Esophagus muscularis mucosa (tissue), 4 donors: ENCODE results near the gene LCORL. TPM values are rescaled to one million over a fixed set of nuclear protein-coding genes. Genes with fewer than 3 reads are reported as not detected.

Experiments
- DNase-seq: peaks from one replicate; pipeline ENCODE4 v3.0.0-alpha.2; 2017; ENCODE audit errors: extremely low spot score
- H3K27ac ChIP-seq, 4 donors: fragments of 200-600 bp; sonication (generic); replicated peaks in 1 of 4; 1 replicate in 3 of 4; 2 replicates in 1 of 4; pipeline ENCODE4 v1.5.1; 2016 to 2019; ENCODE audit warnings: mild to moderate bottlenecking in 1 of 4
- H3K27me3 ChIP-seq, 4 donors: fragments of 200-600 bp; sonication (generic); one replicate each; pipeline versions ENCODE4 v1.5.1 to v1.6.0; 2016 to 2019
- H3K36me3 ChIP-seq, 4 donors: fragments of 200-600 bp; sonication (generic); one replicate each; pipeline ENCODE4 v1.5.1; 2016 to 2019
- H3K4me1 ChIP-seq, 4 donors: fragments of 200-600 bp; sonication (generic); one replicate each; pipeline ENCODE4 v1.5.1; 2016 to 2019
- H3K4me3 ChIP-seq, 4 donors: fragments of 200-600 bp; sonication (generic); 1 replicate in 2 of 4; 2 replicates in 2 of 4; pipeline ENCODE4 v1.5.1; 2016 to 2019; ENCODE audit warnings: mild to moderate bottlenecking in 4 of 4, moderate library complexity in 1 of 4
- H3K9me3 ChIP-seq, 4 donors: fragments of 200-600 bp; sonication (generic); 1 replicate in 3 of 4; 2 replicates in 1 of 4; pipeline ENCODE4 v1.5.1; 2016 to 2019
- CTCF ChIP-seq, 3 experiments: fragments of 200-600 bp in 2 of 3; fragments of 450-650 bp in 1 of 3; sonication (generic) in 2 of 3; IDR thresholded peaks; one replicate each; pipeline ENCODE4 v1.5.1; 2017 to 2019; ENCODE audit warnings: antibody characterized with exemption in 3 of 3, mild to moderate bottlenecking in 2 of 3, moderate library complexity in 1 of 3
- EP300 ChIP-seq: sonication (generic); formaldehyde crosslinking; IDR thresholded peaks from one replicate; pipeline ENCODE4 v1.6.1; 2017; ENCODE audit warnings: antibody characterized with exemption
- POLR2A ChIP-seq: fragments of 450-650 bp; IDR thresholded peaks from one replicate; pipeline ENCODE4 v1.6.1; 2017; ENCODE audit warnings: antibody characterized with exemption, moderate library complexity, mild to moderate bottlenecking, low read depth
- POLR2AphosphoS5 ChIP-seq, 2 donors: sonication (generic); formaldehyde crosslinking; IDR thresholded peaks; one replicate each; pipeline ENCODE4 v1.6.1; 2017; ENCODE audit warnings: antibody characterized with exemption in 2 of 2
- WGBS: methylation state at CpG from one replicate; pipeline ENCODE4 v1.1.5; 2018; 5-methylcytosine and 5-hydroxymethylcytosine counted together
- intact Hi-C: fragments of 100-400 bp; cut with DNase I; formaldehyde crosslinking; loops from one replicate; pipeline ENCODE4 v1.15.1; 2023
- total RNA-seq, 4 donors: library from RNA; depleted of rRNA; stranded (reverse); fragments of >200 nt; gene quantifications; one replicate each; pipeline versions ENCODE4 v1.1.0 to v1.2.1, GENCODE V29; 2016

The LCORL gene
- total RNA-seq, 4 donors from 2014 or later, result 7.6 to 14.1 (median 11.5) TPM

- Histone ChIP-seq H3K4me1 (peaks cover 0 to 8% (median 5%) of the 10 kb centered on the region in 4 donors), H3K4me3 (no peak overlapping the region), H3K36me3 (no peaks in the 10 kb centered on the region), H3K27me3 (no peaks in the 10 kb centered on the region), H3K9me3 (no peaks in the 10 kb centered on the region), H3K27ac (no peak overlapping the region)
- no peak for DNase-seq
- no peak for TF ChIP-seq POLR2AphosphoS5 (IDR thresholded peaks at IDR 0.05)
- no peak for TF ChIP-seq EP300
- no peak for TF ChIP-seq CTCF (IDR thresholded peaks at IDR 0.05)
- no peak for TF ChIP-seq POLR2A
- intact Hi-C loops, result no loop called here
- 75% methylated on average over 2 of the region's 2 CpGs for WGBS
These were observed 26.4 kb downstream of the LCORL start for GRCh38 chr4:17995165-17995564.

- WGBS, result 98% methylated on average over 2 of the region's 2 CpGs
- H3K27me3 ChIP-seq, result no peaks in the 10 kb centered on the region
- TF ChIP-seq CTCF (IDR thresholded peaks at IDR 0.05), result no peak
- TF ChIP-seq EP300, result no peak
- TF ChIP-seq POLR2A, result no peak
- TF ChIP-seq POLR2AphosphoS5 (IDR thresholded peaks at IDR 0.05), result no peak
- no peak overlapping the region for H3K27ac ChIP-seq
- intact Hi-C loops, result no loop called here
- H3K4me3 ChIP-seq, result no peak overlapping the region
- no peaks in the 10 kb centered on the region for H3K9me3 ChIP-seq
- H3K36me3 ChIP-seq, result no peaks in the 10 kb centered on the region
- no peak for DNase-seq
- no peaks in the 10 kb centered on the region for H3K4me1 ChIP-seq
These were observed 35.7 kb downstream of the LCORL start for GRCh38 chr4:17985832-17986231.

GRCh38 chr4:17981063-17981462 lies 40.5 kb downstream of the LCORL start:
- intact Hi-C loops, result no loop called here
- Histone ChIP-seq H3K4me3 (no peak overlapping the region), H3K36me3 (no peaks in the 10 kb centered on the region), H3K27ac (no peak overlapping the region), H3K27me3 (no peaks in the 10 kb centered on the region), H3K9me3 (peaks cover 0 to 7% (median 1%) of the 10 kb centered on the region in 4 donors), H3K4me1 (no peaks in the 10 kb centered on the region)
- no peak for DNase-seq
- WGBS, result 88% methylated on average over 1 of the region's 1 CpG
- TF ChIP-seq POLR2A, result no peak

GRCh38 chr4:17968721-17969120 lies 52.8 kb downstream of the LCORL start:
- H3K4me1 ChIP-seq, result no peaks in the 10 kb centered on the region
- no peak overlapping the region for H3K4me3 ChIP-seq
- no peaks in the 10 kb centered on the region for H3K36me3 ChIP-seq
- TF ChIP-seq POLR2A (no peak), POLR2AphosphoS5 (IDR thresholded peaks at IDR 0.05) (no peak), EP300 (no peak), CTCF (IDR thresholded peaks at IDR 0.05) (no peak)
- H3K9me3 ChIP-seq, result no peaks in the 10 kb centered on the region
- no peaks in the 10 kb centered on the region for H3K27me3 ChIP-seq
- DNase-seq, result no peak
- intact Hi-C loops, result no loop called here
- H3K27ac ChIP-seq, result no peak overlapping the region

GRCh38 chr4:17967078-17967477 lies 54.5 kb downstream of the LCORL start:
- intact Hi-C loops, result no loop called here
- Histone ChIP-seq H3K36me3 (no peaks in the 10 kb centered on the region), H3K27me3 (no peaks in the 10 kb centered on the region), H3K4me3 (no peak overlapping the region), H3K9me3 (no peaks in the 10 kb centered on the region), H3K27ac (no peak overlapping the region), H3K4me1 (no peaks in the 10 kb centered on the region)
- TF ChIP-seq POLR2A (no peak), CTCF (IDR thresholded peaks at IDR 0.05) (no peak), POLR2AphosphoS5 (IDR thresholded peaks at IDR 0.05) (no peak), EP300 (no peak)
- 97% methylated on average over 1 of the region's 1 CpG for WGBS
- no peak for DNase-seq
